GM21529 (cell line): ENCODE data around the gene KPTN.

Experiments
- ATAC-seq: cut with Tn5 transposase; IDR thresholded peaks from one replicate; pipeline ENCODE4 v1.9.1; 2021; ENCODE audit not compliant: unreplicated experiment

Gene KPTN

DNA sequence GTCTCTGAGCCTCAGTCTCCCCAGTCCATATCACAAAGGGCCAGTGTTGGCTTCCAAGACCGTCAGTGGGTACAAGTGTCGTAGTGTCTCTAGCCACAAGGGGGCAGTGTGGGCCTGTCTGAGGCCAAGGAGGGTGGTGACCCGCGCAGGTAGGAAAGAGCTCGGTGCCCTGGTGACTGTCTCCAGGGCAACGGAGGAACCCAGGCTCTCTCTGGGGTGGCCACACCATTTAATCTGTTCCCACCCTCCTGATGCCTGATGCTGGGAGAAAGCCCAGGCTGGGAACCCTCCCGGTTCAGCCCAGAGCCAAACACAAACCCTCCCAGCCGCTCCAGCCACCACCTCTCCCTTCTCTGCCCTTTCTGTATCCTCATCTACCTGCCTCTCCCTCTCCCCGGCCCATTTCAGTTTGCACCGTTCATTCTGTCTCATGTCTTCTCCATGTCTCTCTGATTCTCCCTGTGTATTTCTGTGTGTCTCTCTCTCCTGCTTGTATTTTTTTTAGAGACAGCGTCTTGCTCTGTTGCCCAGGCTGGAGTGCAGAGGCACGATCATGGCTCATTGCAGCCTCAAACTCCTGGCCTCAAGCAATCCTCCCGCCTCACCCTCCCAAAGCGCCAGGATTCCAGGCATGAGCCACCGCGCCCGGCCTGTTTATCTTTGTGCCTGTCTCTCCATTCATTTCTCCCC, 47.2 kb downstream of the KPTN start:
- ATAC-seq: no peak

GRCh38 chr19:47435883-47436417, 48.1 kb downstream of the KPTN start:
- ATAC-seq: no peak

DNA sequence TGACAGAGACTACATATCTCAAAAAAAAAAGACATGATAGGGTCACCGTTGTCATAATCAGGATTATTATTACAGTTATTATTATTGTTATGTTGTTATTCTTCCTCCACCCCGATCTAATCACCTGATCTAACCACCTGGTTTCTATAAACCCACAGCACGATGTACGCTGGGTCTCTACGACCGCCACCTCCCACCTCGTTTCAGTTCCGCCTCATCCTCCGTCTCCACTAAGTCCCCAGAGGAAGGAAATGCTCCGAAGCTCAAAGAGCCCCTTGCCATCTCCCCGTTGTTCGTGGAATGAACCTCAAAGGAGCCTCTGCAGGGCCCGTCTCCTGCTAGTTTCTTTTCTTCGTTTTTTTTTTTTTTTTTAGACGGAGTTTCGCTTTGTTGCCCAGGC, 48.8 kb downstream of the KPTN start:
- no peak for ATAC-seq

DNA sequence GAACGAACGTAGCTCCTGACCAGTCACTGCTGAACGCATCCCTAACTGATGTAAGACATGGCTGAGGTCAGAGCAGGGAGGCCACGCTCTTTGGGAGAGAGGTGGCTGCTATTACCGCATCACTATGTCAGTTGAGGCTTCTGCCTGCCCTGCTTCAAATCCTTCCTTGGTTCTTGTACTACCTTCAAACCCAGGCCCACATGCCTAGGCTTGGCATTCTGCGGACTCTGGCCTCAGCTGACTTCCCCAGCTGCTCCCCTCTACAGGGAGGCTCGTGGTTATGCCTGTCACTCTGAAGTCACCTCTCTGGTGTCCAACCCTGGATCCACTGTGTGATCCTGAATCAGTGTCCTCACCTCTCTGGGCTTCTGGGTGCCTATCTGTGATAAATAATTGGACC, 49.9 kb downstream of the KPTN start:
- ATAC-seq: no peak

DNA sequence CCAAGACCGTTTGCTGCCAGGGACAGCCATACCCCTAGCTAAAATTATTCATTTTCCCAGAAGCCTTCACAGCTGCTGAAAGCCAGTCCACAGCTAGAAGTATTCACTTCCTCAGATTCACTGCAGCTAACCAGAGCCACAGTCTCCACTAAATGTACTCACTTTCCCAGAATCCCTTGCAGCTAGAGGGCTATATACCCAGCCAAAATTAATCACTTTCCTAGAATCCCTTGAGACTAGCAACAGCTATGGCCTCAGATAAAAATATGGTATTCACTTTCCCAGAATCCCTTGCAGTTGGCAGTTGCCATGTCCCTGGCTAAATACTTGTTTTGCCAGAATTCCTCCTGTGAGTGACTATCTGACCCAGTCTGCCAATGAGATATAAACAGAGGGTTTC, 50.9 kb downstream of the KPTN start:
- no peak for ATAC-seq

DNA sequence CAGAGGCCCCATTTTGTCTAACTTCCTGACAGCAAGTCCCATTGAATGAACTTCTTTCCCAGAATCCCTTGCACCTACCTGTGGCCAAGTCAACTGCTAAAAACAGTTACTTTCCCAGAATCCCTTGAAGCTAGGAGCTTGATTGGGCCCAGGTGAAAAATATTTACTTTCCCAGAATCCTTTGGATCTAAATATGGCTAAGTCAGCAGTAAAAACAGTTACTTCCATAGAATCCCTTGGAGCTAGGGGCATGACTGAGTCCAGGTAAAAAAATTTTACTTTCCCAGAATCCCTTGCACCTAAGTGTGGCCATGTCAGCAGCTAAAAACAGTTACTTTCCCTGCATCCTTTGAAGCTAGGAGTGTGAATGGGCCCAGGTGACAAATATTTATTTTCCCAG, 51.5 kb downstream of the KPTN start:
- no peak for ATAC-seq

DNA sequence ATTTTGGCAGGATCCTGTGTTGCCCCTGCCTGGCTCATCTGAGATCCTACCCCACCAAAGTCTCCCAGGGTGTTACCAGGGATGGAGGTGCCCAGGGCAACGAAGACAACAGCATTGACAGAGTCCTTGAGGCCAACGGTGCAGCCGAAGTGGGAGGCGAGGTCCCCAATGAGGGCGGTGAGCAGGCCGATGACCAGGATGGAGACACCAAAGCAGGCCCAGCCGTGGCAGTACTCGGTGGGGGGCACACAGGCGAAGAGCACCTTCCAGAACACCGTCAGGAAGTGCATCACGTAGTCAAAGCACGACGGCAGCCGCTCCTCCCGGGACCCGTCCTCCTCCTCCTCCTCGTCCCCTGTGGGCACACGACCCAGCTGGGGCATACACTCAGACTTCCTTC, 51.9 kb downstream of the KPTN start:
- ATAC-seq: no peak

DNA sequence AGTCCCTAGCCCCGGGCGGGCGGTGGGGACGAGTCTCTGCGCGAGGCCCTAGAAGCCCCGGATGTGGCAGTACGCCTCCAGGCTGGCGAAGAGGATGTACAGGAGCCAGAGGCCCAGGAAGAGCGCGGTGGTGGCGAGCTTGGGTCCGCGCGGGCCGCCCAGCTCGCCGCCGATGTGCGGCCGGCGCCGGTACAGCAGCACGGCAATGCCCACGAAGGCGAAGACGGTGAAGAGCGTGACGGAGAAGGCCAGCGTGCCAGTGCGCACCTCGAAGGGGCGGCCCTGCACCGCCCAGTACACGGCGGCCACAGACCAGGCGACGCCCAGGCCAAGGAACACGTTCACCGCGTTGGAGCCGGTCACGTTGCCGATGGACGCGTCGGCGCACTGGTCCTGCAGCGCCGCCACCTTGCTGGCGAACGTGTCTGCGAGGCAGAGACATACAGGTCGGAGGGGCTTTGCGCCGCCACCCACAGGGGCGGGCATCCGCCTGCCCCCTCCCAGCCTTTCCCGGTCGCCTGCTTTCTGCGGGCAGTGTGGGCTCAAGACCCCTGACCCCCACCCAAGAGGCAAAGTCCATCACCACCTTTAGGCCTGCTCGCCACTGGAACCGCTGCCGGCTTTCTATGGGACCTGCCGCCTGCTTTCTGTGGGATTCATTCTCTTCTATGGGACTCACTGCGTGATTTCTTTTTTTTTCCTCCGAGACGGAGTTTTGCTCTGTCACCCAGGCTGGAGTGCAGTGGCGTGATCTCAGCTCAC, 53.8 kb downstream of the KPTN start:
- ATAC-seq: no peak

DNA sequence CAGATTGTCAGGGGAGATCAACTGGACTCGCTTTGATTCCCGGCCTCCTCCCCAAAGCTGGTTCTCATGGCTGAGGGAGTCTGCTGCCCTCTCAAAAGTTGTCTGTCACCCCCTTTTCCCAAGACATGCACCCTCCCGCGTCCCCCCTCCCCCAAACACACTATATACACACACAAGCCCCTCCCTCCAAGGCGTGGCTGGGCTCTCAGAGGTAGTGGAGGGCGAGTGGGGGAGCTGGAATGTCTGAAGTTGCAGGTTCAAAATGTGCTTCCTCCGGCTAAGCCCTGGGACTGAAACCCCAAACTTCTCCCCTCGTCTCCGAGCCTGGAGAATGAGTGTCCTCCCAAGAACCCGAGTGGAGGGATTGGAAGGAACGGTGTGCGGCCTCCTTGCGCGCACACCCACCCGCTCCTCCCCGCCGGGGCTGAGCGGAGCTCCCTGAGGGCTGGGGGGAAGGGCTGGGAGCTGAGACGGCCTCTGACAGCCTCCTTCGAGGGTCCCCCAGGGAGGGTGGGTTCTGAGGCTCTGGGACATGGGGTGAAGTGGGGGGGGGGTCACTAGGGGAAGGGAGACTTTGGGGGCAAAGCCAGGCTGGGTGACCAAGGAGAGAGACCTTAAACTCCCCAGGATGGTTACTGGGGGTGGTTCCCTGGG, 54.8 kb downstream of the KPTN start:
- no peak for ATAC-seq

- ATAC-seq: peak; percentile 77
These were observed 55.7 kb downstream of the KPTN start for GRCh38 chr19:47428177-47428894.

DNA sequence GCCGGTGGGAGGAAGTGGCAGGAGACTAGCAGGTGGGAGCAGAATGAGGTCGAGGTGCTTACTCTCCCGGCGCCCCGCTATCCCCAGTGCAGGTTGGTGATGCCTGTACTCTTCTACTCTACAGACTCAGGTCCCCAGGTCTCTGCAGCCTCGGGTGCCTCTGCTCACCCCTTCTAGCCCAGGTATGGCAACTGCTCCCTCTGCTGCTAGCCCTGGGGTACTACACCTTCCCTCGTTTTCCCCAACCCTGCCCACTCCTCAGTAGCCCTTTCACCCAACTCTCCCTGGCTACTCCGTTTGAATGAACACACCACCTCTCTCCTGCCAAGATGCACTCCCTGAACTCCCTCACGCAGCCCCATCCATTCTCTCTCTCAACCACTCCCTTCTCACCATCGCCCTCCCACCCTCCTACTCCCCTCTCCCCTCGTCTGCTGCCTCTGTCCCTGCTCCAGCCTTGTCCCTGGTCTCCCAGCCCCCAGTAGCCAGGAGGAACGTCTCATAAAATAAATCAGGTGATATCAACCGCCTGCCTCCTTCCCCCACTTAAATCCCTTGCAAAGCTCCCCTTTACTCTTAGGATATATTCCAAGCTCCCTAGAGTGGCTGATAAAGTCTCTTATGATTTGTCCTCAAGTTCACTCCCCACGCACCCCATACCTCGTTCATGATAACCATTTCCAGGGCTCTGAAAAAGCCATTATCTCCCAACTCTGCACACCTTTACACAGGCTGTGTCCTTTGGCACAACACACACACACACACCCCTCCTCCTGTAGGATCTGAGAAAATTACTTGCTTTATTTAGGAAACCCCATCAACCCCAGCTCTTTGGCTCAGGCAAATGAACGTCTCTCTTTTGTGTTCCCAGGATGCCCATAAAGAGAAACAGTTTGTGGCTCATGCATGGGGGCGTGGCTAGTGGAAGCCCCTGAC, 56.5 kb downstream of the KPTN start:
- no peak for ATAC-seq
